ENCODE results near the gene IL1F10.

DNA sequence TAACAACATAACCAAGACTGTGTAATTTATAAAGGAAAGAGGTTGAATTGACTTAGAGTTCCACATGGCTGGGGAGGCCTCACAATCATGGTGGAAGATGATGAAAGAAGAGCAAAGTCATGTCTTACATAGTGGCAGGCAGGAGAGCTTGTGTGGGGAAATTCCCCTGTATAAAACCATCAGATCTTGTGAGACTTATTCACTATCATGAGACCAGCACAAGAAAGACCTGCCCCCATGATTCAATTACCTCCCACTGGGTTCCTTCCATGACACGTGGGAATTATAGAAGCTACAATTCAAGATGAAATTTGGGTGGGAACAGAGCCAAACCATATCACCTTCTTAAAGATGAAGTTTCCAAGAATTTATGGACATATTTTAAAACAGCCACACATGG is 11.2 kb upstream of the IL1F10 start:
- no peak for TF ChIP-seq REST (IDR thresholded peaks at IDR 0.05; ENCODE audit: insufficient read depth in 1 of 2, low read depth in 2 of 2, low read length in 2 of 2)
- TF ChIP-seq TAF1 (IDR thresholded peaks at IDR 0.05; ENCODE audit: borderline replicate concordance, insufficient read depth, low read length): no peak
- no peak for TF ChIP-seq POLR2AphosphoS5 (IDR thresholded peaks at IDR 0.05; ENCODE audit: low read depth, low read length)
